ENCODE measurements around the gene AGFG2. TPM values are rescaled to one million over a fixed set of nuclear protein-coding genes. Genes with fewer than 3 reads are reported as not detected.

The AGFG2 gene
- polyA plus RNA-seq, 1 experiment: 5.7 TPM

GRCh38 chr7:100568896-100569844, 30.2 kb downstream of the AGFG2 start:
- H3K27me3 ChIP-seq (ENCODE audit: control insufficient read depth, insufficient read depth, low read length): peaks cover 2% of the 10 kb centered on the region
- no peak overlapping the region for H3K27ac ChIP-seq (ENCODE audit: low read depth, low read length)
- CTCF ChIA-PET: interaction anchor here (0.7 to 1.9 kb wide), 4 partner anchors 10 to 104 kb away, joined by 3 to 12 read pairs (median 4); no protein-coding TSS in a partner anchor
- POLR2A ChIA-PET: interaction anchor here (1.0 kb wide), 1 partner anchor 17 kb away, joined by 5 read pairs; the partner anchor contains the start of genes FBXO24 and LRCH4
- DNase-seq (ENCODE audit: low read depth, low spot score): no peak
- peak overlapping the region; percentile 29; the same call in 1 of the 2 replicates for H3K4me3 ChIP-seq (ENCODE audit: low read depth, low read length)
- no peaks in the 10 kb centered on the region; the same call in 1 of the 2 replicates for H3K9me3 ChIP-seq (ENCODE audit: control insufficient read depth, insufficient read depth, low read length)
- TF ChIP-seq CTCF (IDR thresholded peaks at IDR 0.05; ENCODE audit: low read depth, low read length): peak; percentile 41

- H3K27ac ChIP-seq (ENCODE audit: low read depth, low read length): no peak overlapping the region
- H3K27me3 ChIP-seq (ENCODE audit: control insufficient read depth, insufficient read depth, low read length): peaks cover 2% of the 10 kb centered on the region
- CTCF ChIA-PET: interaction anchor here (0.9 to 1.0 kb wide), 2 partner anchors 11 to 88 kb away, joined by 3 to 9 read pairs; no protein-coding TSS in a partner anchor
- POLR2A ChIA-PET: interaction anchor here (0.7 to 2.8 kb wide), 2 partner anchors 14 to 102 kb away, joined by 13 to 20 read pairs; partner anchors contain the start of genes FBXO24, GNB2 and LRCH4
- no peak for TF ChIP-seq CTCF (IDR thresholded peaks at IDR 0.05; ENCODE audit: low read depth, low read length)
- DNase-seq (ENCODE audit: low read depth, low spot score): no peak
- H3K9me3 ChIP-seq (ENCODE audit: control insufficient read depth, insufficient read depth, low read length): no peaks in the 10 kb centered on the region; the same call in 1 of the 2 replicates
- no peak overlapping the region for H3K4me3 ChIP-seq (ENCODE audit: low read depth, low read length)
Observed at GRCh38 chr7:100570954-100571828, 32.2 kb downstream of the AGFG2 start.

- no peaks in the 10 kb centered on the region; the same call in 1 of the 2 replicates for H3K9me3 ChIP-seq (ENCODE audit: control insufficient read depth, insufficient read depth, low read length)
- H3K27ac ChIP-seq (ENCODE audit: low read depth, low read length): no peak overlapping the region
- POLR2A ChIA-PET: interaction anchor here (2.8 kb wide), 1 partner anchor 14 kb away, joined by 20 read pairs; the partner anchor contains the start of genes FBXO24 and LRCH4
- no peak overlapping the region for H3K4me3 ChIP-seq (ENCODE audit: low read depth, low read length)
- no peak for DNase-seq (ENCODE audit: low read depth, low spot score)
- no peak for TF ChIP-seq CTCF (IDR thresholded peaks at IDR 0.05; ENCODE audit: low read depth, low read length)
- peaks cover 2% of the 10 kb centered on the region for H3K27me3 ChIP-seq (ENCODE audit: control insufficient read depth, insufficient read depth, low read length)
- CTCF ChIA-PET: interaction anchor here (0.9 kb wide), 1 partner anchor 12 kb away, joined by 9 read pairs; no protein-coding TSS in a partner anchor
Observed at GRCh38 chr7:100571829-100572116, 32.8 kb downstream of the AGFG2 start.

- CTCF ChIA-PET: interaction anchor here (1.5 to 1.6 kb wide), 2 partner anchors 8 to 13 kb away, joined by 6 to 8 read pairs; no protein-coding TSS in a partner anchor
Observed at GRCh38 chr7:100572281-100572948, 33.4 kb downstream of the AGFG2 start.

More at GRCh38 chr7:100572281-100572948, 33.4 kb downstream of the AGFG2 start:
- Histone ChIP-seq H3K4me3 (ENCODE audit: low read depth, low read length) (no peak overlapping the region), H3K9me3 (ENCODE audit: control insufficient read depth, insufficient read depth, low read length) (no peaks in the 10 kb centered on the region; the same call in 1 of the 2 replicates), H3K27ac (ENCODE audit: low read depth, low read length) (no peak overlapping the region), H3K27me3 (ENCODE audit: control insufficient read depth, insufficient read depth, low read length) (peaks cover 2% of the 10 kb centered on the region)
- DNase-seq (ENCODE audit: low read depth, low spot score): no peak
- POLR2A ChIA-PET: interaction anchor here (0.6 to 2.8 kb wide), 3 partner anchors 11 to 92 kb away, joined by 3 to 20 read pairs (median 3); partner anchors contain the start of genes FBXO24 and LRCH4
- TF ChIP-seq CTCF (IDR thresholded peaks at IDR 0.05; ENCODE audit: low read depth, low read length): no peak
